Measurements from ENCODE around the gene IMPA2.
A peak's percentile ranks its signal among the peaks of the same experiment; 100 is the strongest.

IMPA2 gene

GRCh38 chr18:12046046-12046750 lies 64.9 kb downstream of the IMPA2 start:
- no peak for TF ChIP-seq CTCF (IDR thresholded peaks at IDR 0.05; ENCODE audit: borderline replicate concordance, insufficient read depth, low read depth, low read length)

GRCh38 chr18:12046751-12047335 lies 65.5 kb downstream of the IMPA2 start:
- peak; percentile 47 for TF ChIP-seq CTCF (IDR thresholded peaks at IDR 0.05; ENCODE audit: borderline replicate concordance, insufficient read depth, low read depth, low read length)

More at GRCh38 chr18:12046046-12046750, 64.9 kb downstream of the IMPA2 start:
- no peak overlapping the region for H3K4me3 ChIP-seq (ENCODE audit: low read depth, low read length)

GRCh38 chr18:12048010-12048826 lies 66.9 kb downstream of the IMPA2 start:
- H3K4me3 ChIP-seq (ENCODE audit: low read depth, low read length), result no peak overlapping the region
- TF ChIP-seq CTCF (IDR thresholded peaks at IDR 0.05; ENCODE audit: borderline replicate concordance, insufficient read depth, low read depth, low read length), result no peak

More at GRCh38 chr18:12046751-12047335, 65.5 kb downstream of the IMPA2 start:
- no peak overlapping the region for H3K4me3 ChIP-seq (ENCODE audit: low read depth, low read length)

- TF ChIP-seq CTCF (IDR thresholded peaks at IDR 0.05; ENCODE audit: borderline replicate concordance, insufficient read depth, low read depth, low read length), result no peak
- H3K4me3 ChIP-seq (ENCODE audit: low read depth, low read length), result no peak overlapping the region
These were observed 67.5 kb downstream of the IMPA2 start for GRCh38 chr18:12048827-12049175.

GRCh38 chr18:12049978-12050811 lies 68.9 kb downstream of the IMPA2 start:
- no peak for TF ChIP-seq CTCF (IDR thresholded peaks at IDR 0.05; ENCODE audit: borderline replicate concordance, insufficient read depth, low read depth, low read length)
- H3K4me3 ChIP-seq (ENCODE audit: low read depth, low read length), result peak overlapping the region; percentile 21

- no peak overlapping the region for H3K4me3 ChIP-seq (ENCODE audit: low read depth, low read length)
- no peak for TF ChIP-seq CTCF (IDR thresholded peaks at IDR 0.05; ENCODE audit: borderline replicate concordance, insufficient read depth, low read depth, low read length)
These were observed 71.6 kb downstream of the IMPA2 start for GRCh38 chr18:12052866-12053265.

Data from GM12875 (cell line).